Keratinocyte (primary cell): ENCODE results near the gene ACSS1. TPM values are rescaled to one million over a fixed set of nuclear protein-coding genes. Genes with fewer than 3 reads are reported as not detected.

Experiments used
- DNase-seq: peaks from one replicate; pipeline ENCODE4 v3.0.0-alpha.2; 2011; ENCODE audit warnings: low read depth, missing footprints, low spot score
- FAIRE-seq: peaks from 2 replicates; lab custom pipeline; 2011; peaks lifted over from hg19 to GRCh38; lab: Jason Lieb, UNC
- H2AFZ ChIP-seq: 2 replicates; pipeline ENCODE4 v1.6.0; 2012; ENCODE audit warnings: low read length, control low read depth, inconsistent platforms; ENCODE audit not compliant: control insufficient read depth
- H3K27ac ChIP-seq: 2 replicates; pipeline ENCODE4 v1.5.1; 2011; ENCODE audit warnings: low read length; ENCODE audit not compliant: control insufficient read depth, insufficient read depth
- H3K27me3 ChIP-seq: 3 replicates; pipeline ENCODE4 v1.6.0; 2011; ENCODE audit warnings: low read length; ENCODE audit not compliant: control insufficient read depth, insufficient read depth; ENCODE audit errors: extremely low read depth
- H3K36me3 ChIP-seq, 2 experiments: 2 replicates in 1 of 2; 3 replicates in 1 of 2; pipeline ENCODE4 v1.5.1; 2011; ENCODE audit warnings: low read length in 2 of 2, mild to moderate bottlenecking in 1 of 2; ENCODE audit not compliant: control insufficient read depth in 2 of 2, insufficient read depth in 2 of 2; ENCODE audit errors: extremely low read depth in 1 of 2
- H3K4me1 ChIP-seq: 3 replicates; pipeline ENCODE4 v1.5.1; 2011; ENCODE audit warnings: low read length; ENCODE audit not compliant: control insufficient read depth, insufficient read depth; ENCODE audit errors: extremely low read depth
- H3K4me2 ChIP-seq: 3 replicates; pipeline ENCODE4 v1.6.0; 2011; ENCODE audit warnings: low read depth, low read length; ENCODE audit not compliant: control insufficient read depth, insufficient read depth; ENCODE audit errors: extremely low read depth
- H3K4me3 ChIP-seq, 3 experiments: fragments of 200-600 bp in 1 of 3; sonication (generic) in 1 of 3; 2 replicates in 2 of 3; 3 replicates in 1 of 3; pipeline ENCODE4 v1.5.1; 2011 to 2016; ENCODE audit warnings: low read length in 3 of 3, mild to moderate bottlenecking in 3 of 3, control low read depth in 2 of 3, inconsistent platforms in 1 of 3, low read depth in 1 of 3, mixed read lengths in 1 of 3, mixed run types in 1 of 3, moderate library complexity in 1 of 3; ENCODE audit not compliant: control insufficient read depth in 2 of 3, insufficient read depth in 2 of 3; ENCODE audit errors: extremely low read depth in 1 of 3
- H3K79me2 ChIP-seq: 2 replicates; pipeline ENCODE4 v1.6.0; 2012; ENCODE audit warnings: low read length; ENCODE audit not compliant: control insufficient read depth, insufficient read depth
- H3K9ac ChIP-seq: 3 replicates; pipeline ENCODE4 v1.6.0; 2011; ENCODE audit warnings: low read length; ENCODE audit not compliant: control insufficient read depth, insufficient read depth; ENCODE audit errors: extremely low read depth
- H3K9me1 ChIP-seq: 3 replicates; pipeline ENCODE4 v1.6.0; 2011; ENCODE audit warnings: low read length; ENCODE audit not compliant: control insufficient read depth, insufficient read depth; ENCODE audit errors: extremely low read depth
- H3K9me3 ChIP-seq: 2 replicates; pipeline ENCODE4 v1.5.1; 2012; ENCODE audit warnings: low read depth, low read length; ENCODE audit not compliant: control insufficient read depth
- H4K20me1 ChIP-seq: 3 replicates; pipeline ENCODE4 v1.6.0; 2011; ENCODE audit warnings: low read length; ENCODE audit not compliant: control insufficient read depth, insufficient read depth; ENCODE audit errors: extremely low read depth
- CTCF ChIP-seq, 3 experiments: IDR thresholded peaks in 1 of 3; conservative IDR thresholded peaks in 1 of 3; optimal IDR thresholded peaks in 1 of 3; 2 replicates in 2 of 3; 3 replicates in 1 of 3; pipeline versions ENCODE3 to v1.5.1; 2011; ENCODE audit warnings: low read length in 3 of 3, mild to moderate bottlenecking in 3 of 3, moderate library complexity in 2 of 3, control low read depth in 1 of 3, inconsistent platforms in 1 of 3; ENCODE audit not compliant: insufficient read depth in 2 of 3; ENCODE audit errors: extremely low read depth in 1 of 3
- EZH2 ChIP-seq: IDR thresholded peaks from one replicate; pipeline ENCODE4 v1.6.1; 2012; ENCODE audit warnings: inconsistent platforms, mild to moderate bottlenecking, low read length, moderate library complexity
- dilution Hi-C: fragments of 300-500 bp; cut with MboI; formaldehyde crosslinking; loops from one replicate; pipeline ENCODE4 v1.7.0; 2020; ENCODE audit warnings: low sequenced_read_pairs; ENCODE audit not compliant: extremely low pct_ligation_motif_present
- polyA plus RNA-seq, 5 experiments: library from polyadenylated mRNA; depleted of rRNA in 3 of 5; stranded (reverse) in 3 of 5; stranded (forward) in 1 of 5; unstranded in 1 of 5; fragments of >200 nt; gene quantifications; 1 replicate in 1 of 5; 2 replicates in 3 of 5; 3 replicates in 1 of 5; pipeline versions ENCODE4 v1.2.1 to v1.2.3, GENCODE V29; 2011 to 2012; ENCODE audit warnings: missing spikeins in 2 of 5, low read depth in 1 of 5, low replicate concordance in 1 of 5

The ACSS1 gene
- polyA plus RNA-seq, 1 donor (not counting 4 experiments of a cell fraction or from before 2014, with no cell fraction given): 1.5 TPM

- H4K20me1 ChIP-seq: no peaks in the 10 kb centered on the region
- H3K4me1 ChIP-seq: no peaks in the 10 kb centered on the region
- no peaks in the 10 kb centered on the region for H3K36me3 ChIP-seq
- dilution Hi-C loops: no loop called here
- no peak overlapping the region for H2AFZ ChIP-seq
- H3K79me2 ChIP-seq: no peaks in the 10 kb centered on the region
- H3K4me3 ChIP-seq: no peak overlapping the region
- no peak overlapping the region for H3K4me2 ChIP-seq
- H3K27me3 ChIP-seq: peaks cover 63% of the 10 kb centered on the region
- TF ChIP-seq EZH2 (no peak), CTCF (optimal IDR thresholded peaks at IDR 0.05 in 1 of 3, IDR thresholded peaks at IDR 0.05 in 1 of 3, conservative IDR thresholded peaks at IDR 0.05 in 1 of 3; ENCODE audit: extremely low read depth in 1 of 3, insufficient read depth in 2 of 3, low read length in 3 of 3) (no peak)
- no peaks in the 10 kb centered on the region for H3K9me1 ChIP-seq
- H3K9ac ChIP-seq: no peak overlapping the region
- H3K9me3 ChIP-seq: no peaks in the 10 kb centered on the region
- H3K27ac ChIP-seq: no peak overlapping the region
- DNase-seq: no peak
- no peak for FAIRE-seq
Observed at GRCh38 chr20:25064561-25065071, 6.7 kb upstream of the ACSS1 start.

GRCh38 chr20:25063981-25064380, 6.0 kb upstream of the ACSS1 start:
- H4K20me1 ChIP-seq: no peaks in the 10 kb centered on the region
- H3K9ac ChIP-seq: no peak overlapping the region
- dilution Hi-C loops: no loop called here
- H3K36me3 ChIP-seq: no peaks in the 10 kb centered on the region
- H3K9me1 ChIP-seq: no peaks in the 10 kb centered on the region
- TF ChIP-seq CTCF (optimal IDR thresholded peaks at IDR 0.05 in 1 of 3, IDR thresholded peaks at IDR 0.05 in 1 of 3, conservative IDR thresholded peaks at IDR 0.05 in 1 of 3; ENCODE audit: extremely low read depth in 1 of 3, insufficient read depth in 2 of 3, low read length in 3 of 3): no peak
- TF ChIP-seq EZH2: no peak
- no peak for FAIRE-seq
- no peaks in the 10 kb centered on the region for H3K79me2 ChIP-seq
- H3K27ac ChIP-seq: no peak overlapping the region
- no peaks in the 10 kb centered on the region for H3K9me3 ChIP-seq
- H3K4me2 ChIP-seq: no peak overlapping the region
- no peak overlapping the region for H3K4me3 ChIP-seq
- H2AFZ ChIP-seq: no peak overlapping the region
- no peaks in the 10 kb centered on the region for H3K4me1 ChIP-seq
- no peak for DNase-seq
- peaks cover 57% of the 10 kb centered on the region for H3K27me3 ChIP-seq
